HCT116 (cell line): ENCODE results near the gene FHOD3.

Experiments
- CEBPB ChIP-seq: IDR thresholded peaks from 2 replicates; pipeline ENCODE4 v1.6.1; 2012; ENCODE audit warnings: low read depth
- EGR1 ChIP-seq: IDR thresholded peaks from 2 replicates; pipeline ENCODE4 v1.6.1; 2012; ENCODE audit warnings: low read depth
- ELF1 ChIP-seq: IDR thresholded peaks from 2 replicates; pipeline ENCODE4 v1.6.1; 2012; ENCODE audit warnings: low read depth, borderline replicate concordance
- EZH2 ChIP-seq: fragments of 200-600 bp; sonication (generic); IDR thresholded peaks from 2 replicates; pipeline ENCODE4 v1.6.1; 2017; ENCODE audit warnings: antibody characterized with exemption, mixed run types
- EZH2phosphoT487 ChIP-seq: fragments of 200-600 bp; IDR thresholded peaks from 2 replicates; pipeline ENCODE4 v1.6.1; 2018; ENCODE audit warnings: antibody characterized with exemption, borderline replicate concordance
- POLR2A ChIP-seq: IDR thresholded peaks from 2 replicates; pipeline ENCODE4 v1.7.0; 2011; ENCODE audit warnings: borderline replicate concordance; ENCODE audit not compliant: insufficient read depth, insufficient read length; ENCODE audit errors: extremely low read depth
- POLR2AphosphoS5 ChIP-seq: IDR thresholded peaks from 2 replicates; pipeline ENCODE4 v1.6.1; 2011; ENCODE audit warnings: mild to moderate bottlenecking, low read depth, low read length, moderate library complexity
- RAD21 ChIP-seq: IDR thresholded peaks from 2 replicates; pipeline ENCODE4 v1.6.1; 2012; ENCODE audit warnings: low read depth, mild to moderate bottlenecking
- REST ChIP-seq: IDR thresholded peaks from 2 replicates; pipeline ENCODE4 v1.6.1; 2012; ENCODE audit warnings: low read depth
- SIN3A ChIP-seq: IDR thresholded peaks from 2 replicates; pipeline ENCODE4 v1.6.1; 2012; ENCODE audit warnings: low read depth
- TCF7L2 ChIP-seq: IDR thresholded peaks from 2 replicates; pipeline ENCODE4 v1.7.0; 2011; ENCODE audit warnings: borderline replicate concordance, inconsistent platforms; ENCODE audit not compliant: insufficient read depth, insufficient read length; ENCODE audit errors: extremely low read depth
- YY1 ChIP-seq: IDR thresholded peaks from 2 replicates; pipeline ENCODE4 v1.6.1; 2011; ENCODE audit warnings: low read length, low read depth, moderate library complexity, mild to moderate bottlenecking; ENCODE audit not compliant: insufficient replicate concordance; ENCODE audit errors: extremely low read depth
- ZNF274 ChIP-seq: fragments of 200-500 bp; sonication (Bioruptor generic); IDR thresholded peaks from 2 replicates; pipeline ENCODE4 v1.6.1; 2014; ENCODE audit warnings: mild to moderate bottlenecking, low read depth, low read length, inconsistent platforms
- TF ChIP-seq, protein P1 (sequence below), 3 experiments: fragments of 200-600 bp in 1 of 3; sonication (generic) in 1 of 3; IDR thresholded peaks in 2 of 3; conservative IDR thresholded peaks in 1 of 3; 2 replicates each; pipeline ENCODE4 v1.5.1; 2012 to 2017; ENCODE audit warnings: low read depth in 2 of 3, low read length in 2 of 3, antibody characterized with exemption in 1 of 3, borderline replicate concordance in 1 of 3, control low read depth in 1 of 3, mild to moderate bottlenecking in 1 of 3, mixed read lengths in 1 of 3, mixed run types in 1 of 3, moderate library complexity in 1 of 3; ENCODE audit not compliant: insufficient read depth in 1 of 3

DNA sequence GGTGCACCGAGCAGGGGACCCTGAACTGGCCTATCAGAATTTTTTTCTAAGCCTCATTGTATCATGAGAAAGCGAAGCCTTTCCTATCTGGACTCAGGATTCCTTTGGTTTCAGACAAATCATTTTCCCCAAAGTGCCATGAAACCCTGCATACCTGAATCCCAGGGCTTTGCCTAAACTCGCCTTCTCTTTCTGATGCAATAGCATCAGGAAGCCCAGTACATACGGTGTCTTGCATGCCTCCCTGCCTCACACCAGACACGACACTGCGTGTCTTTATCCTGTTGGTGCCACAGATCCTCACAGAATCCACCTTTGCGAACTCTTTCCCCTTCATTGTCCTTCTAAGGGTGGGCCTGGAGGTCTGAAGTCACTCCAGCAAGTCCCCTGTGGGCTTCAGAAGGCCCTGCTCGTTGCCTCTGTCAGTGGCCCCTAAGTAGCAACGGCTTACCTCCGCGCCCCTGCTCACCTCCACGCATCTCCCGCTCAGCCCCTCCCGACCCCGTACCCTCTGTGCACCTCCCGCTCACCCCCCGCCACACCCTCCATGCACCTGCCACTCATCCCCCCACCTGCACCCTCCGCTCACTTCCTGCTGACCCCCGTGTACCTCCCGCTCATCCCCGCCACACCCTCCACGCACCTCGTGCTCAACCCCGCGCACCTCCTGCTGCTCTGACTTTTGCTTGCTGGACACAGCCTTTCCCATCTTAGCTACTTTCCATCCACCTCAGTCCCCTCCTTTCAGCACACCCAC lies 447.9 kb downstream of the FHOD3 start:
- TF ChIP-seq POLR2AphosphoS5 (no peak), ZNF274 (no peak), ELF1 (no peak), POLR2A (no peak), TCF7L2 (no peak), EZH2phosphoT487 (no peak), CEBPB (no peak), YY1 (no peak), SIN3A (no peak), REST (no peak), RAD21 (no peak), EZH2 (no peak), EGR1 (no peak)
- TF ChIP-seq, protein P1, sequence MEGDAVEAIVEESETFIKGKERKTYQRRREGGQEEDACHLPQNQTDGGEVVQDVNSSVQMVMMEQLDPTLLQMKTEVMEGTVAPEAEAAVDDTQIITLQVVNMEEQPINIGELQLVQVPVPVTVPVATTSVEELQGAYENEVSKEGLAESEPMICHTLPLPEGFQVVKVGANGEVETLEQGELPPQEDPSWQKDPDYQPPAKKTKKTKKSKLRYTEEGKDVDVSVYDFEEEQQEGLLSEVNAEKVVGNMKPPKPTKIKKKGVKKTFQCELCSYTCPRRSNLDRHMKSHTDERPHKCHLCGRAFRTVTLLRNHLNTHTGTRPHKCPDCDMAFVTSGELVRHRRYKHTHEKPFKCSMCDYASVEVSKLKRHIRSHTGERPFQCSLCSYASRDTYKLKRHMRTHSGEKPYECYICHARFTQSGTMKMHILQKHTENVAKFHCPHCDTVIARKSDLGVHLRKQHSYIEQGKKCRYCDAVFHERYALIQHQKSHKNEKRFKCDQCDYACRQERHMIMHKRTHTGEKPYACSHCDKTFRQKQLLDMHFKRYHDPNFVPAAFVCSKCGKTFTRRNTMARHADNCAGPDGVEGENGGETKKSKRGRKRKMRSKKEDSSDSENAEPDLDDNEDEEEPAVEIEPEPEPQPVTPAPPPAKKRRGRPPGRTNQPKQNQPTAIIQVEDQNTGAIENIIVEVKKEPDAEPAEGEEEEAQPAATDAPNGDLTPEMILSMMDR (IDR thresholded peaks at IDR 0.05 in 2 of 3, conservative IDR thresholded peaks at IDR 0.05 in 1 of 3; ENCODE audit: borderline replicate concordance in 1 of 3, insufficient read depth in 1 of 3, low read depth in 2 of 3, low read length in 2 of 3): no peak
